ENCODE results near the gene GRIK4. TPM values are rescaled to one million over a fixed set of nuclear protein-coding genes. Genes with fewer than 3 reads are reported as not detected.

Gene GRIK4
- total RNA-seq, 3 donors from 2014 or later: 0.36 to 0.51 TPM; not detected in 1

DNA sequence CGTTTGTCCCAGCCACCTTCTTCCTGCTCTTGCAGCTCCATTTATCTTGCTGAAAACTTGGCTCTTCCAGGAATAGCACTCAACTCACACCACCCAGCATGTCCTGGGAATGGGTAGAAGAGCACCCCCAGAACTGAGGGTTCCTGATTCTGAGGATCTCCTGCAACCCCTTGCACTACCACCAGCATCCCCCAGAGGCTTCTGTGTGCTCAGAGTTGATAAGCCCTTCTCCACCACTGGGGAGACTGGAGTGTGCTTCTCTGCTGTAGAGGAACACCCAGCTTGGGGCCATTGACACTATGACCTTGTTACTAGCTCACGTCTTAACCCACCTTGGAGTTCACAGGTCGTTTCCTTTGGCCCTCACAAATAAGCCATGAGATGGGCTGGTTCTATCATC, 121.0 kb downstream of the GRIK4 start:
- intact Hi-C loops (cut with DNase I, micrococcal nuclease): no loop called here
- Histone ChIP-seq H3K4me3 (no peak overlapping the region), H3K4me1 (ENCODE audit: low read depth) (no peaks in the 10 kb centered on the region), H3K36me3 (ENCODE audit: low read depth) (no peaks in the 10 kb centered on the region), H3K9me3 (no peaks in the 10 kb centered on the region)
- TF ChIP-seq, protein P1, sequence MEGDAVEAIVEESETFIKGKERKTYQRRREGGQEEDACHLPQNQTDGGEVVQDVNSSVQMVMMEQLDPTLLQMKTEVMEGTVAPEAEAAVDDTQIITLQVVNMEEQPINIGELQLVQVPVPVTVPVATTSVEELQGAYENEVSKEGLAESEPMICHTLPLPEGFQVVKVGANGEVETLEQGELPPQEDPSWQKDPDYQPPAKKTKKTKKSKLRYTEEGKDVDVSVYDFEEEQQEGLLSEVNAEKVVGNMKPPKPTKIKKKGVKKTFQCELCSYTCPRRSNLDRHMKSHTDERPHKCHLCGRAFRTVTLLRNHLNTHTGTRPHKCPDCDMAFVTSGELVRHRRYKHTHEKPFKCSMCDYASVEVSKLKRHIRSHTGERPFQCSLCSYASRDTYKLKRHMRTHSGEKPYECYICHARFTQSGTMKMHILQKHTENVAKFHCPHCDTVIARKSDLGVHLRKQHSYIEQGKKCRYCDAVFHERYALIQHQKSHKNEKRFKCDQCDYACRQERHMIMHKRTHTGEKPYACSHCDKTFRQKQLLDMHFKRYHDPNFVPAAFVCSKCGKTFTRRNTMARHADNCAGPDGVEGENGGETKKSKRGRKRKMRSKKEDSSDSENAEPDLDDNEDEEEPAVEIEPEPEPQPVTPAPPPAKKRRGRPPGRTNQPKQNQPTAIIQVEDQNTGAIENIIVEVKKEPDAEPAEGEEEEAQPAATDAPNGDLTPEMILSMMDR (IDR thresholded peaks at IDR 0.05): no peak
- ATAC-seq: no peak
- DNase-seq: no peak

DNA sequence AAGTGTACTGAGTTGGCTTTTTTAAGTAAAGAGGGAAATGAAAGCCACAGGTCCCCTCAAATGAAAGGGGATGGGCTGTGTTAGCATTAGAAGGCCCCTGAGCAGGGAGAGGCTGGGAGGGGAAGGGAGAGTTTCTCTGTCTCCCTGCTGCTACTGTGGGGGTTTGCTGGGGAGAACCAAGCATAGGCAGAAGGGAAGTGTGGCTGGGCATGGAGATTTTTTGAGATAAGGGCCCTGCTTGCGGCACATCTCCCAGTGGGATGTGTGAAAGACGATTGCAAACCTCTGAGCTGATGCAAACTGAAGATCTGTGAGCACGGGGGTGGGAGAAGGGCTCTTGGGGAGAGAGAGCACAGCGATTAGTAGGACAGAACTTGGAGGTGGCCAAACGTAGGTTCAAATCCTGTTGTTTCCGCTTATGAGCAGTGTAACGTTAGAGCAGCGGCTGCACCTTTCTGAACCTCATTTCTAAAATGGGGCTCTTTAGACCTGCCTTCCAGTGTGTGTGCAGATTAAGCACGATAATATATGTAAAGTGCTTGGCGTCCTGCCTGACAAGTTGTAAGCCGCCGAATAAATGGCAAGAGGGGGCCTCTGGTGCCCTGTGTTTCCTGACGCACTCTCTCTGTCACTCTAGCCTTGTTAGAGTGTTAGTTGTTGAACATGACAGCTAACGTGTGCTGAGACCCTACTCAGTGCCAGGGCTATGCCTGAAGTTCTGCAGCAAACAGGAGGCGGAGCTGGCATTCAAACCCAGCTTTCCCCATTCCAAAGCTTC, 122.3 kb downstream of the GRIK4 start:
- ATAC-seq (no peak), DNase-seq (no peak)
- H3K4me3 ChIP-seq: no peak overlapping the region
- intact Hi-C loops (cut with DNase I, micrococcal nuclease): no loop called here
- no peaks in the 10 kb centered on the region for H3K36me3 ChIP-seq (ENCODE audit: low read depth)
- no peaks in the 10 kb centered on the region for H3K4me1 ChIP-seq (ENCODE audit: low read depth)
- TF ChIP-seq, protein P1 (IDR thresholded peaks at IDR 0.05): no peak
- H3K9me3 ChIP-seq: no peaks in the 10 kb centered on the region

DNA sequence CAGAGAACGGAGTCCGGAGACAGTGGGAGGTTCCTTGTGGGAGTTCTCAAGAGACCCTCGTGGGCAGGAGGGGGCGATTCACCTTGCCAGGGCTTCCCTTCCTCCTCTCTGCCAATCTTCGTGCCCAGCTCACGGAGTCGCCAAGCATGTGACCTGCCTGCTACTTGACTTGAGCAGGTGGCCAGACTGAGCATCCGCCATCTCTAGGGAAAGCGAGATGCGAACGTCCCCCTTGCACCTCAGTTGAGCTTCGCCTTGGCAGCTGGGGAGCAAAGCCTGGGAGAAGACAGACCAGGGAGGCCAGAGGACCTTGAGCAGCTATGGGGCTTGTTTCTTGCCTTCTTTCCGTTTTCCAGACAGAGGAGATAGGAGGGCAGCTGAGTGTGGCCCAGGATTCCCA, 123.2 kb downstream of the GRIK4 start:
- intact Hi-C loops (cut with DNase I, micrococcal nuclease): no loop called here
- TF ChIP-seq, protein P1 (IDR thresholded peaks at IDR 0.05): no peak
- ATAC-seq: no peak
- H3K4me3 ChIP-seq: no peak overlapping the region
- no peaks in the 10 kb centered on the region for H3K9me3 ChIP-seq
- no peaks in the 10 kb centered on the region for H3K36me3 ChIP-seq (ENCODE audit: low read depth)
- no peak for DNase-seq
- no peaks in the 10 kb centered on the region for H3K4me1 ChIP-seq (ENCODE audit: low read depth)

DNA sequence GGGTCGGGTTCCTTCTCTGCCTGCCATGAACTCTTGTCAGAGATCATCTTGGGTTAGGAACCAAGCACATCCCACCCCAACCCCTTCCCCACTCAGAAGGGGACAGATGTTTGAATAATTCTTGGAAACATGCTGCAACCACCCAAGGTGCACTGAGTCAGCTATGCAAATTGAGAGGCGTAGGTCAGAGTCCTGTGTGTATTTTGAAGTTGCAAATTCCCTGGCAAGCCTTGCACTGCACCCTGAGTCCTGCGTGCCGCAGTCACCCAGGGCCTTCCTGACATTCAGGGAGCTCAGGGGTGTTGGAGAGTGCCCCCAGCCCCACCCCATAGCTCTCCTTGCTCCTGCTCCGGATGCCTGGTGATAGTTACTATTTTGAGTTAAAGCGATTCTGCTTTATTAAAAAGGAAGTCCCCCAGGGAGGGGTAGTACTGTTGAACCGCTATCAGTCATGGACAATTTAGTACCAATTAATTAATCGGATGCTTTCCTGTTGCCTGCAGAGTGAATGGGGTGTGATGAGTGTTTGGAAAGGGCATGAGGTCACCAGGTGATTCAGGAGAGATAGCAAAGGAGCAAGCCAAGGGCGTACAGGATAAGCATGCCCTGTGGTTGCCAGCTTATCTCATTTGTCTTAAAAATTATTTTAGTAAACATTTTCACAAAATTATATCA, 123.7 kb downstream of the GRIK4 start:
- TF ChIP-seq, protein P1 (IDR thresholded peaks at IDR 0.05): no peak
- intact Hi-C loops (cut with DNase I, micrococcal nuclease): no loop called here
- Histone ChIP-seq H3K36me3 (ENCODE audit: low read depth) (no peaks in the 10 kb centered on the region), H3K4me1 (ENCODE audit: low read depth) (no peaks in the 10 kb centered on the region), H3K4me3 (no peak overlapping the region), H3K9me3 (no peaks in the 10 kb centered on the region)
- ATAC-seq (no peak), DNase-seq (no peak)

DNA sequence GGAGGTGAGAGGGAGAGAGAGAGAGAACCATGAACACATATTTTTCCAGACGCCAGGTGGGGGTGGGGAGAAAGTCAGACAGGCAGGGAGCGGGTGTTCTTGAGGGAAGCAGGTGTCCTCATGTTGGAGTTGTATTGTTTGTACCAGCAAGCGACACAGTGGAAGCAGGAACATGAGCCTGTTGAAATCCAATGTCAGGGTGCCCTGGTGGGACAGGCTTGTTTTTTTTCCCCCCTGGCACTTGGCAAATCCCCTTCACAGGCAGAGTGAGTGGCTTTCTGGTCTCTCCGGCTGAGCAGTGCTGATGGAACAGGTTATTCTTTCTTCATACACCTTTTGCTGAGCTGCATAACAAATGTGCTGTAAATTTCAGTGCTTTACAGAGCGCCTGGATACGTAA, 125.6 kb downstream of the GRIK4 start:
- TF ChIP-seq, protein P1 (IDR thresholded peaks at IDR 0.05): no peak
- no peak for ATAC-seq
- no peak overlapping the region for H3K4me3 ChIP-seq
- H3K9me3 ChIP-seq: no peaks in the 10 kb centered on the region
- H3K4me1 ChIP-seq (ENCODE audit: low read depth): no peaks in the 10 kb centered on the region
- intact Hi-C loops (cut with DNase I, micrococcal nuclease): no loop called here
- H3K36me3 ChIP-seq (ENCODE audit: low read depth): no peaks in the 10 kb centered on the region
- no peak for DNase-seq

Measured in mucosa of descending colon (tissue), 3 donors.